Loucy (cell line): ENCODE measurements around the gene WDR88.

ENCODE experiments used
- H2AFZ ChIP-seq: fragments of 200-600 bp; sonication (generic); 2 replicates; pipeline ENCODE4 v1.6.0; 2016; ENCODE audit warnings: antibody characterized with exemption, mild to moderate bottlenecking, low read length, moderate library complexity
- H3F3A ChIP-seq: fragments of 200-600 bp; 2 replicates; pipeline ENCODE4 v1.6.0; 2016; ENCODE audit warnings: antibody characterized with exemption, low read depth, mild to moderate bottlenecking
- H3K27me3 ChIP-seq: fragments of 200-600 bp; sonication (generic); 2 replicates; pipeline ENCODE4 v1.6.1; 2014; ENCODE audit warnings: low read length, mild to moderate bottlenecking; ENCODE audit not compliant: insufficient read depth, poor library complexity, severe bottlenecking
- H3K36me3 ChIP-seq: fragments of 200-600 bp; sonication (generic); 2 replicates; pipeline ENCODE4 v1.6.1; 2016; ENCODE audit warnings: low read length; ENCODE audit not compliant: insufficient read depth
- H3K4me1 ChIP-seq: fragments of 200-600 bp; sonication (generic); 2 replicates; pipeline ENCODE4 v1.5.1; 2014; ENCODE audit warnings: low read length, mild to moderate bottlenecking; ENCODE audit not compliant: insufficient read depth, poor library complexity, severe bottlenecking
- H3K4me2 ChIP-seq: fragments of 200-600 bp; sonication (generic); 2 replicates; pipeline ENCODE4 v1.6.0; 2014; ENCODE audit warnings: antibody characterized with exemption, low read length, low read depth, mild to moderate bottlenecking; ENCODE audit not compliant: poor library complexity, severe bottlenecking
- H3K4me3 ChIP-seq: fragments of 200-600 bp; sonication (generic); 2 replicates; pipeline ENCODE4 v1.5.1; 2014; ENCODE audit warnings: low read length, mild to moderate bottlenecking, mixed read lengths; ENCODE audit not compliant: poor library complexity, severe bottlenecking
- H3K79me2 ChIP-seq: fragments of 200-600 bp; sonication (generic); 2 replicates; pipeline ENCODE4 v1.6.1; 2014; ENCODE audit warnings: low read length; ENCODE audit not compliant: insufficient read depth
- H3K9ac ChIP-seq: fragments of 200-600 bp; sonication (generic); 2 replicates; pipeline ENCODE4 v1.6.0; 2014; ENCODE audit warnings: mild to moderate bottlenecking, low read depth, low read length, moderate library complexity; ENCODE audit not compliant: poor library complexity, severe bottlenecking
- H3K9me2 ChIP-seq: fragments of 200-600 bp; sonication (generic); replicated peaks from 2 replicates; pipeline ENCODE4 v1.6.1; 2016; ENCODE audit warnings: low read depth, low read length, mixed read lengths
- H3K9me3 ChIP-seq: fragments of 200-600 bp; sonication (generic); 2 replicates; pipeline ENCODE4 v1.6.1; 2014; ENCODE audit warnings: mild to moderate bottlenecking, antibody characterized with exemption, low read length, low read depth; ENCODE audit not compliant: insufficient read depth
- H4K20me1 ChIP-seq: fragments of 200-600 bp; sonication (generic); 2 replicates; pipeline ENCODE4 v1.6.0; 2014; ENCODE audit warnings: antibody characterized with exemption, low read length, mild to moderate bottlenecking; ENCODE audit not compliant: insufficient read depth, poor library complexity, severe bottlenecking
- CTCF ChIP-seq: fragments of 200-600 bp; sonication (generic); conservative IDR thresholded peaks from 2 replicates; pipeline ENCODE4 v1.5.1; 2014; ENCODE audit warnings: mild to moderate bottlenecking, antibody characterized with exemption, low read length
- EZH2phosphoT487 ChIP-seq: fragments of 200-600 bp; IDR thresholded peaks from 2 replicates; pipeline ENCODE4 v1.6.1; 2018; ENCODE audit warnings: antibody characterized with exemption, mild to moderate bottlenecking, moderate library complexity, borderline replicate concordance

WDR88 gene

GRCh38 chr19:33217881-33218280 is 86.0 kb downstream of the WDR88 start:
- Histone ChIP-seq H3K4me2 (no peak overlapping the region), H3K9me2 (no peaks in the 10 kb centered on the region), H3K79me2 (no peaks in the 10 kb centered on the region), H3K27me3 (no peaks in the 10 kb centered on the region), H3K4me1 (no peaks in the 10 kb centered on the region), H3F3A (no peaks in the 10 kb centered on the region), H3K4me3 (no peak overlapping the region), H4K20me1 (no peaks in the 10 kb centered on the region), H3K9ac (no peak overlapping the region), H3K36me3 (no peaks in the 10 kb centered on the region), H2AFZ (no peak overlapping the region), H3K9me3 (no peaks in the 10 kb centered on the region)
- TF ChIP-seq EZH2phosphoT487 = no peak
- no peak for TF ChIP-seq CTCF

GRCh38 chr19:33219261-33219815 is 87.4 kb downstream of the WDR88 start:
- Histone ChIP-seq H3K36me3 (no peaks in the 10 kb centered on the region), H3K4me3 (no peak overlapping the region), H3K4me1 (no peaks in the 10 kb centered on the region), H3F3A (no peaks in the 10 kb centered on the region), H3K27me3 (no peaks in the 10 kb centered on the region), H3K9me2 (no peaks in the 10 kb centered on the region), H3K9me3 (no peaks in the 10 kb centered on the region), H2AFZ (no peak overlapping the region), H3K4me2 (no peak overlapping the region), H4K20me1 (no peaks in the 10 kb centered on the region), H3K79me2 (no peaks in the 10 kb centered on the region), H3K9ac (no peak overlapping the region)
- no peak for TF ChIP-seq EZH2phosphoT487
- peak; percentile 43 for TF ChIP-seq CTCF

- Histone ChIP-seq H3K9me2 (no peaks in the 10 kb centered on the region), H4K20me1 (no peaks in the 10 kb centered on the region), H3K9ac (no peak overlapping the region), H3K79me2 (no peaks in the 10 kb centered on the region), H3K4me1 (no peaks in the 10 kb centered on the region), H3F3A (no peaks in the 10 kb centered on the region), H3K4me2 (no peak overlapping the region), H3K27me3 (no peaks in the 10 kb centered on the region), H3K36me3 (no peaks in the 10 kb centered on the region), H3K9me3 (no peaks in the 10 kb centered on the region), H3K4me3 (no peak overlapping the region), H2AFZ (no peak overlapping the region)
- TF ChIP-seq CTCF (no peak), EZH2phosphoT487 (no peak)
These were observed 88.2 kb downstream of the WDR88 start for GRCh38 chr19:33220115-33220514.
